Progenitor cell of endocrine pancreas (in vitro differentiated cells): ENCODE data around the gene NUDT1. TPM values are rescaled to one million over a fixed set of nuclear protein-coding genes. Genes with fewer than 3 reads are reported as not detected.

Source experiments
- DNase-seq: peaks from one replicate; pipeline ENCODE4 v3.0.0; 2021; ENCODE audit warnings: low spot score; ENCODE audit not compliant: unreplicated experiment
- H3K27ac Mint-ChIP-seq: 2 replicates; pipeline ENCODE4 v1.8.0; 2021; ENCODE audit warnings: mild to moderate bottlenecking, moderate library complexity, mixed read lengths
- H3K27me3 Mint-ChIP-seq: 2 replicates; pipeline ENCODE4 v1.8.0; 2021; ENCODE audit warnings: mixed read lengths
- H3K36me3 Mint-ChIP-seq: 2 replicates; pipeline ENCODE4 v1.8.0; 2022; ENCODE audit warnings: mixed read lengths; ENCODE audit not compliant: insufficient read depth
- H3K4me1 Mint-ChIP-seq: 2 replicates; pipeline ENCODE4 v1.8.0; 2021; ENCODE audit warnings: low read depth, mixed read lengths
- H3K4me3 Mint-ChIP-seq: 2 replicates; pipeline ENCODE4 v1.8.0; 2021; ENCODE audit warnings: low read depth, mild to moderate bottlenecking, moderate library complexity, mixed read lengths
- H3K9me3 Mint-ChIP-seq: 2 replicates; pipeline ENCODE4 v1.8.0; 2021; ENCODE audit warnings: low read depth, mixed read lengths
- CTCF ChIP-seq: fragments of 200-600 bp; sonication (generic); IDR thresholded peaks from one replicate; pipeline ENCODE4 v1.5.0; 2021; ENCODE audit warnings: antibody characterized with exemption, mild to moderate bottlenecking; ENCODE audit not compliant: unreplicated experiment
- microRNA-seq: library from miRNA; unstranded; fragments of <30 nt; microRNA quantifications from one replicate; pipeline ENCODE4 v1.1.0, GENCODE V29; 2020; ENCODE audit warnings: borderline number of aligned reads; ENCODE audit not compliant: unreplicated experiment
- total RNA-seq: library from RNA; stranded (reverse); gene quantifications from 2 replicates; pipeline ENCODE4 v1.2.1, GENCODE V29; 2021

NUDT1 gene
- total RNA-seq, 1 donor from 2014 or later = 22.1 TPM

GRCh38 chr7:2299870-2300512 is 58.0 kb downstream of the NUDT1 start:
- H3K27me3 Mint-ChIP-seq = no peaks in the 10 kb centered on the region
- H3K9me3 Mint-ChIP-seq = no peaks in the 10 kb centered on the region
- H3K27ac Mint-ChIP-seq = peak overlapping the region; percentile 60
- H3K4me1 Mint-ChIP-seq = peaks cover 5% of the 10 kb centered on the region
- H3K36me3 Mint-ChIP-seq = peaks cover 3% of the 10 kb centered on the region
- no peak overlapping the region for H3K4me3 Mint-ChIP-seq
- no peak for TF ChIP-seq CTCF
- no peak for DNase-seq

Small RNA genes within 50 kb of the gene (microRNA-seq; reads per million reads assigned to microRNA genes)
- gene MIR6836 = not detected

Other genes with a start within 250 kb of the NUDT1 start
- 49.8 and 50.6 TPM in 2 replicates for gene MAD1L1, start 9.3 kb upstream of the NUDT1 start, total RNA-seq
- gene MRM2, start within 50 bp of the NUDT1 start, total RNA-seq = 28.7 and 29.5 TPM in 2 replicates
- gene SNX8, start 72.2 kb downstream of the NUDT1 start, total RNA-seq = 15.6 and 19.0 TPM in 2 replicates
- 158 and 172 TPM in 2 replicates for gene EIF3B, start 112.6 kb downstream of the NUDT1 start, total RNA-seq
- gene CHST12, start 161.4 kb downstream of the NUDT1 start, total RNA-seq = 16.7 and 17.0 TPM in 2 replicates
- gene GRIFIN, start 234.2 kb downstream of the NUDT1 start, total RNA-seq = not detected in 2 replicates